ENCODE data around the gene FAM163B. TPM values are rescaled to one million over a fixed set of nuclear protein-coding genes. Genes with fewer than 3 reads are reported as not detected.

Gene FAM163B
- total and polyA plus RNA-seq, 2 donors from 2014 or later: 0.54 TPM; not detected in 1

GRCh38 chr9:133614678-133615077 lies 5.5 kb upstream of the FAM163B start:
- intact Hi-C loops (cut with DNase I): no loop called here
- H3K27ac ChIP-seq (ENCODE audit: low read depth in 2 of 2, low read length in 2 of 2): no peak overlapping the region
- peaks cover 6% of the 10 kb centered on the region for H3K27me3 ChIP-seq (ENCODE audit: control insufficient read depth, insufficient read depth, low read length)

GRCh38 chr9:133614056-133614455 lies 4.9 kb upstream of the FAM163B start:
- Histone ChIP-seq H3K9me3 (ENCODE audit: control insufficient read depth in 2 of 3, insufficient read depth in 1 of 3, low read length in 3 of 3) (no peaks in the 10 kb centered on the region), H3K27ac (ENCODE audit: low read depth in 2 of 2, low read length in 2 of 2) (no peak overlapping the region), H3K36me3 (ENCODE audit: control insufficient read depth in 2 of 3, insufficient read depth in 3 of 3, low read length in 3 of 3) (no peaks in the 10 kb centered on the region), H3K27me3 (ENCODE audit: control insufficient read depth, insufficient read depth, low read length) (peaks cover 6% of the 10 kb centered on the region), H3K4me3 (ENCODE audit: low read length in 3 of 3) (no peak overlapping the region), H3K9ac (ENCODE audit: low read length in 3 of 3) (no peak overlapping the region), H3K4me1 (ENCODE audit: control insufficient read depth in 2 of 3, insufficient read depth in 2 of 3, low read depth in 1 of 3, low read length in 3 of 3) (no peaks in the 10 kb centered on the region)
- peak in 1 of 5 donors; percentile 20 for DNase-seq
- intact Hi-C loops (cut with DNase I): no loop called here
- FAIRE-seq: no peak
- TF ChIP-seq CTCF (IDR thresholded peaks at IDR 0.05; ENCODE audit: borderline replicate concordance, extremely low read depth, insufficient read depth): no peak

More at GRCh38 chr9:133614678-133615077, 5.5 kb upstream of the FAM163B start:
- no peaks in the 10 kb centered on the region for H3K9me3 ChIP-seq (ENCODE audit: control insufficient read depth in 2 of 3, insufficient read depth in 1 of 3, low read length in 3 of 3)
- no peak overlapping the region for H3K9ac ChIP-seq (ENCODE audit: low read length in 3 of 3)
- FAIRE-seq (no peak), DNase-seq (peak in 1 of 5 donors; percentile 18)
- H3K4me1 ChIP-seq (ENCODE audit: control insufficient read depth in 2 of 3, insufficient read depth in 2 of 3, low read depth in 1 of 3, low read length in 3 of 3): no peaks in the 10 kb centered on the region
- no peak for TF ChIP-seq CTCF (IDR thresholded peaks at IDR 0.05; ENCODE audit: borderline replicate concordance, extremely low read depth, insufficient read depth)
- H3K36me3 ChIP-seq (ENCODE audit: control insufficient read depth in 2 of 3, insufficient read depth in 3 of 3, low read length in 3 of 3): no peaks in the 10 kb centered on the region
- H3K4me3 ChIP-seq (ENCODE audit: low read length in 3 of 3): no peak overlapping the region

- DNase-seq (peak in 1 of 5 donors; percentile 29), FAIRE-seq (no peak)
- peaks cover 6% of the 10 kb centered on the region for H3K27me3 ChIP-seq (ENCODE audit: control insufficient read depth, insufficient read depth, low read length)
- no peak overlapping the region for H3K9ac ChIP-seq (ENCODE audit: low read length in 3 of 3)
- no peaks in the 10 kb centered on the region for H3K36me3 ChIP-seq (ENCODE audit: control insufficient read depth in 2 of 3, insufficient read depth in 3 of 3, low read length in 3 of 3)
- no peak overlapping the region for H3K4me3 ChIP-seq (ENCODE audit: low read length in 3 of 3)
- intact Hi-C loops (cut with DNase I): no loop called here
- H3K27ac ChIP-seq (ENCODE audit: low read depth in 2 of 2, low read length in 2 of 2): no peak overlapping the region
- no peak for TF ChIP-seq CTCF (IDR thresholded peaks at IDR 0.05; ENCODE audit: borderline replicate concordance, extremely low read depth, insufficient read depth)
- no peaks in the 10 kb centered on the region for H3K9me3 ChIP-seq (ENCODE audit: control insufficient read depth in 2 of 3, insufficient read depth in 1 of 3, low read length in 3 of 3)
- H3K4me1 ChIP-seq (ENCODE audit: control insufficient read depth in 2 of 3, insufficient read depth in 2 of 3, low read depth in 1 of 3, low read length in 3 of 3): no peaks in the 10 kb centered on the region
Observed at GRCh38 chr9:133613432-133613831, 4.2 kb upstream of the FAM163B start.

GRCh38 chr9:133612816-133613215 lies 3.6 kb upstream of the FAM163B start:
- no peak for FAIRE-seq

More at GRCh38 chr9:133612816-133613215, 3.6 kb upstream of the FAM163B start:
- Histone ChIP-seq H3K4me3 (ENCODE audit: low read length in 3 of 3) (no peak overlapping the region), H3K9me3 (ENCODE audit: control insufficient read depth in 2 of 3, insufficient read depth in 1 of 3, low read length in 3 of 3) (no peaks in the 10 kb centered on the region), H3K27me3 (ENCODE audit: control insufficient read depth, insufficient read depth, low read length) (peaks cover 6% of the 10 kb centered on the region), H3K9ac (ENCODE audit: low read length in 3 of 3) (no peak overlapping the region), H3K36me3 (ENCODE audit: control insufficient read depth in 2 of 3, insufficient read depth in 3 of 3, low read length in 3 of 3) (no peaks in the 10 kb centered on the region), H3K4me1 (ENCODE audit: control insufficient read depth in 2 of 3, insufficient read depth in 2 of 3, low read depth in 1 of 3, low read length in 3 of 3) (no peaks in the 10 kb centered on the region), H3K27ac (ENCODE audit: low read depth in 2 of 2, low read length in 2 of 2) (no peak overlapping the region)
- intact Hi-C loops (cut with DNase I): no loop called here
- TF ChIP-seq CTCF (IDR thresholded peaks at IDR 0.05; ENCODE audit: borderline replicate concordance, extremely low read depth, insufficient read depth): no peak
- DNase-seq: peak in 1 of 5 donors; percentile 41

Data from kidney (tissue), 14 donors.